ENCODE measurements around the gene CCDC61. TPM values are rescaled to one million over a fixed set of nuclear protein-coding genes. Genes with fewer than 3 reads are reported as not detected.

CCDC61 gene
- total and polyA plus RNA-seq, 2 experiments from 2014 or later, result 2.6 to 6.9 TPM

GRCh38 chr19:46031781-46032596 is 36.7 kb downstream of the CCDC61 start:
- H3K79me2 ChIP-seq (ENCODE audit: insufficient read depth), result no peaks in the 10 kb centered on the region
- TF ChIP-seq EZH2phosphoT487 (IDR thresholded peaks at IDR 0.05; ENCODE audit: insufficient read depth, low read depth), result no peak
- no peak for TF ChIP-seq EZH2 (IDR thresholded peaks at IDR 0.05; ENCODE audit: insufficient read depth, poor library complexity, severe bottlenecking)
- no peaks in the 10 kb centered on the region for H3K4me1 ChIP-seq (ENCODE audit: insufficient read depth)
- no peaks in the 10 kb centered on the region for H3K36me3 ChIP-seq (ENCODE audit: low read depth)
- DNase-seq, result no peak
- H3K27me3 ChIP-seq (replicated peaks; ENCODE audit: insufficient read depth), result peaks cover 25% of the 10 kb centered on the region
- no peak overlapping the region for H3K4me2 ChIP-seq (ENCODE audit: unreplicated experiment)
- no peaks in the 10 kb centered on the region for H3K9me3 ChIP-seq (ENCODE audit: low read depth)
- H3F3A ChIP-seq (ENCODE audit: insufficient read depth), result no peaks in the 10 kb centered on the region
- H3K27ac ChIP-seq, result no peak overlapping the region
- 54% methylated on average over 4 to 5 of the region's 5 CpGs for WGBS, 2 experiments (ENCODE audit: low coverage in 1 of 2, low lambda C conversion rate in 2 of 2, missing lambda C conversion rate in 2 of 2)
- no peak overlapping the region for H3K4me3 ChIP-seq
- no peaks in the 10 kb centered on the region for H3K9me2 ChIP-seq (ENCODE audit: insufficient read depth)
- H3K9ac ChIP-seq, result no peak overlapping the region
- no peak overlapping the region for H2AFZ ChIP-seq
- in situ Hi-C loops (cut with MboI), result no loop called here
- no peaks in the 10 kb centered on the region for H4K20me1 ChIP-seq (ENCODE audit: insufficient read depth)

- Histone ChIP-seq H3K4me2 (ENCODE audit: unreplicated experiment) (no peak overlapping the region), H3K36me3 (ENCODE audit: low read depth) (no peaks in the 10 kb centered on the region), H3K79me2 (ENCODE audit: insufficient read depth) (no peaks in the 10 kb centered on the region), H3K9me2 (ENCODE audit: insufficient read depth) (no peaks in the 10 kb centered on the region), H3K27me3 (replicated peaks; ENCODE audit: insufficient read depth) (peaks cover 29% of the 10 kb centered on the region), H3K27ac (no peak overlapping the region), H3K9ac (no peak overlapping the region), H3K4me3 (no peak overlapping the region), H4K20me1 (ENCODE audit: insufficient read depth) (no peaks in the 10 kb centered on the region), H3K4me1 (ENCODE audit: insufficient read depth) (no peaks in the 10 kb centered on the region), H3K9me3 (ENCODE audit: low read depth) (no peaks in the 10 kb centered on the region), H3F3A (ENCODE audit: insufficient read depth) (no peaks in the 10 kb centered on the region), H2AFZ (no peak overlapping the region)
- DNase-seq, result no peak
- TF ChIP-seq EZH2phosphoT487 (IDR thresholded peaks at IDR 0.05; ENCODE audit: insufficient read depth, low read depth) (no peak), EZH2 (IDR thresholded peaks at IDR 0.05; ENCODE audit: insufficient read depth, poor library complexity, severe bottlenecking) (no peak)
- WGBS, 2 experiments (ENCODE audit: low coverage in 1 of 2, low lambda C conversion rate in 2 of 2, missing lambda C conversion rate in 2 of 2), result 27 to 39% methylated on average over 3 of the region's 3 CpGs
- in situ Hi-C loops (cut with MboI), result no loop called here
Observed at GRCh38 chr19:46032597-46033025, 37.3 kb downstream of the CCDC61 start.

- Histone ChIP-seq H3K9me3 (ENCODE audit: low read depth) (no peaks in the 10 kb centered on the region), H3K9ac (no peak overlapping the region), H3K79me2 (ENCODE audit: insufficient read depth) (no peaks in the 10 kb centered on the region), H3K27me3 (replicated peaks; ENCODE audit: insufficient read depth) (peaks cover 29% of the 10 kb centered on the region), H3F3A (ENCODE audit: insufficient read depth) (no peaks in the 10 kb centered on the region), H3K36me3 (ENCODE audit: low read depth) (no peaks in the 10 kb centered on the region), H3K4me2 (ENCODE audit: unreplicated experiment) (no peak overlapping the region), H3K4me1 (ENCODE audit: insufficient read depth) (no peaks in the 10 kb centered on the region), H3K4me3 (no peak overlapping the region), H3K27ac (no peak overlapping the region), H2AFZ (no peak overlapping the region), H3K9me2 (ENCODE audit: insufficient read depth) (no peaks in the 10 kb centered on the region), H4K20me1 (ENCODE audit: insufficient read depth) (no peaks in the 10 kb centered on the region)
- WGBS, 2 experiments (ENCODE audit: low coverage in 1 of 2, low lambda C conversion rate in 2 of 2, missing lambda C conversion rate in 2 of 2), result 85 to 94% methylated on average over 10 to 11 of the region's 11 CpGs
- no peak for DNase-seq
- in situ Hi-C loops (cut with MboI), result no loop called here
- TF ChIP-seq EZH2phosphoT487 (IDR thresholded peaks at IDR 0.05; ENCODE audit: insufficient read depth, low read depth), result no peak
- no peak for TF ChIP-seq EZH2 (IDR thresholded peaks at IDR 0.05; ENCODE audit: insufficient read depth, poor library complexity, severe bottlenecking)
Observed at GRCh38 chr19:46033401-46033800, 38.1 kb downstream of the CCDC61 start.

GRCh38 chr19:46035546-46035945 is 40.3 kb downstream of the CCDC61 start:
- Histone ChIP-seq H3K9me3 (ENCODE audit: low read depth) (no peaks in the 10 kb centered on the region), H4K20me1 (ENCODE audit: insufficient read depth) (no peaks in the 10 kb centered on the region), H3K27ac (no peak overlapping the region), H3K9ac (no peak overlapping the region), H3K27me3 (replicated peaks; ENCODE audit: insufficient read depth) (peaks cover 34% of the 10 kb centered on the region), H2AFZ (no peak overlapping the region), H3K4me2 (ENCODE audit: unreplicated experiment) (no peak overlapping the region), H3K4me3 (no peak overlapping the region), H3K36me3 (ENCODE audit: low read depth) (no peaks in the 10 kb centered on the region), H3K79me2 (ENCODE audit: insufficient read depth) (no peaks in the 10 kb centered on the region), H3F3A (ENCODE audit: insufficient read depth) (no peaks in the 10 kb centered on the region), H3K9me2 (ENCODE audit: insufficient read depth) (no peaks in the 10 kb centered on the region), H3K4me1 (ENCODE audit: insufficient read depth) (no peaks in the 10 kb centered on the region)
- in situ Hi-C loops (cut with MboI), result no loop called here
- TF ChIP-seq EZH2phosphoT487 (IDR thresholded peaks at IDR 0.05; ENCODE audit: insufficient read depth, low read depth), result no peak
- TF ChIP-seq EZH2 (IDR thresholded peaks at IDR 0.05; ENCODE audit: insufficient read depth, poor library complexity, severe bottlenecking), result no peak
- 52 to 56% methylated on average over 6 of the region's 6 CpGs for WGBS, 2 experiments (ENCODE audit: low coverage in 1 of 2, low lambda C conversion rate in 2 of 2, missing lambda C conversion rate in 2 of 2)
- DNase-seq, result no peak

Data from GM23248 (cell line).